NCI-H82 treated with DMSO at 0.1 percent for 48 hours (cell line): ENCODE measurements around the gene ERBB4.
"Not testable (repeated sequence)": the region's sequence is repeated elsewhere in the genome, so short reads cannot be mapped to it uniquely, and the experiment has no call there.

ENCODE experiments used
- DNase-seq: peaks from one replicate; lab custom pipeline; 2025; ENCODE audit not compliant: unreplicated experiment; lab: John Stamatoyannopoulos, UW

Gene ERBB4

DNA sequence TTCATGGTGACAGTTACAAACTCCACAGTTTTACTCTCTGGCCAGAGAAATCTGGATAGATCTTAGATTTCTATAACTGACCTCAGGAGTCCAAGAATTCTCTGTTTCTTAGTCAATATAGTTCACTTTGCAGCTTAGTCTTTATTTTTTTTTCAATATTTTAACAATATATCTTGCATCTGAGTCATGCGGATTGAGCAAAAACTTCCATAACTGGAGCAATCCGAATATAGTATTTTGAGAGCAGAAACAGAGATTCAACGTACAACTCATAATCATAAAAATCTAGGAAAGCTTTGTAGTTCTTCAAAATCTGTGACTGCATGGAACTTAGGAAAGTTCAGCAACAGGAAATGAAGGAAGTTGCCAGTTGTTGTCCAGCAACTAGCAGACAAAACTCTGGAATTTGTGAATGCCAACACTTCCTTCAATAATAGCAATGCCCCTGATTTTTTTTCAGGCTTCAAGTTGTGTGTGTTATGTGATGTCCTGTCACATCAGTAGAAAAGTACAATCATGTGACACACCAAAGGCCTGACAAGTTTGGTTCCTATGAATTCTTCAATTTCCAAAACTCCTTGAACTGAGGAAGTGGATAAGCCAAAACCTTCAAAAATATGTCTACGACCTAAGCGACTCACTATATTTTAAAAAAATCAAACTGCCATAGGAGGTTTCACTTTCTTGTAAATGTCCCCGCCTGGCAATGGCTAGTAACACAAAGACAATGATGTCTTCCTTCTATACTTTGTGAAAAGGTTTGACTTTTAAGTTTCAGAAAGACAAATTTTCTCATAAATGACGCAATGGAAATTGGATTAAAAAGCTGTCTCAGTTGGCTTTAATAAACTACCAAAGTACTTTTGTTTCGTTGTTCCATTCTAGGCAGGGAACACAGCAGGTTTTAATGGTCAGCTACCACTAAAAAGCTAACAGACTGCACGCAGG is 510.6 kb downstream of the ERBB4 start:
- no peak for DNase-seq

DNA sequence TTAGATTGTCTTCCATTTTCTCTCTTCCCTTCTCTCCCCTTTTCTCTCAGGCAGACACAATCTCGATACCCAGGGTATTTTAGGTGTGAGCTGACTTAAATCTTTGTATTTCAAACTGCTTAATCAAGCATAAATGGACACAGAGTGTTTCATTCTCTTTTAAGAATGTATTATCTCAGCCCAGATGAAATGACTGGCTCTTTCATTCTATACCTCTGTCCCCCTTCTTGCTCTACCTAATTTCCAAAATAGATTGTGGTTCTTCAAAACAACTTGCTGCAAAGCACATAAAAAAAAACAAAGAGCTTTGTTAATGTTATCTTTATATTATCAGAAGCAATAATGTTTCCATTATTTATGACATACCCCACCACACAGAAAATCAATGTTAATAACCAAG is 514.6 kb downstream of the ERBB4 start:
- no peak for DNase-seq

DNA sequence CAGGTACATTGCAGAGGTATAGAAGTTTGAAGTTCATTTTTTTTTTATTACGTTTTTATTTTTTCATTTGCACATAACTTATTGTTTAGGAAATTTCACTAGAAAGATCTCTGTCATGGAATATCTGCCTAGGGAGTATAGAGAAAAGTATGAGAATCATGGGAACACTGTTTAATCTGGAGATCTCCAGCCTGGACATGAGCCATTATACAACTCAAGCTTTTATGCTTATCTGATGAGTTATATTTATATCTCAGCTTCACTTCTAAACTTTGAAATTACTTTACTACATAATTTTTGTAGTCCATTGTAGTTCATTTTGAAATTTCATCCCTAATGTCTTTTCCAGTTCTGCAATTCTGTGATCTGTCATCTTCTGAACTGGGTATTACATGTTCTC is 515.6 kb downstream of the ERBB4 start:
- no peak for DNase-seq

DNA sequence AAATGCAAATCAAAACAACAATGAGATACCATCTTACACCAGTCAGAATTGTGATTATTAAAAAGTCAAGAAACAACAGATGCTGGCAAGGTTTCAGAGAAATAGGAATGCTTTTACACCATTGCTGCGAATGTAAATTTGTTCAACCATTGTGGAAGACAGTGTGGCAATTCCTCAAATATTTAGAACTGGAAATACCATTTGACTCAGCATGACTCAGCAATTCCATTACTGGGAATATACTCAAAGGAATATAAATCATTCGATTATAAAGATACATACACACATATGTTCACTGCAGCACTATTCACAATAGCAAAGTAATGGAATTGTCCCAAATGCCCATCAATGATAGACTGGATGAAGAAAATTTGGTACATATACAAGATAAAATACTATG is 516.7 kb downstream of the ERBB4 start:
- no peak for DNase-seq

DNA sequence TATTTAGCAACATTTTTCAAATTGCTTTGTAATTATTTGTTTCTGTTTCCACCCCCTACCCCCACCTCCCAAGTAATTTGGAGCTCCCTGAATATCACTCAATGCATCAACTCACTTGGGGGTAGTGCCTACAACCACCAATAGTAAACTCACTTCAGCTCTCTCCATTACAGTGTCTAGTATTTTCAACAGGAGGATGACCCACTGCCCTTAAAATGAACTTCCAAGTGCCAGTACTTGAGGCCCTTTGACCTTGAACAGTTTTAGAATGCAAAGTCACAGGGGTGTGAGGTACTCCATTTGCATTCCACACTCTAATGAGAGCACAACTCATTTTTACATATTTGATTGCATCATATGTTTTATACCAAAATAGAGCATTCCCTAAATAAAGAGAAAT is 523.0 kb downstream of the ERBB4 start:
- DNase-seq = no peak

DNA sequence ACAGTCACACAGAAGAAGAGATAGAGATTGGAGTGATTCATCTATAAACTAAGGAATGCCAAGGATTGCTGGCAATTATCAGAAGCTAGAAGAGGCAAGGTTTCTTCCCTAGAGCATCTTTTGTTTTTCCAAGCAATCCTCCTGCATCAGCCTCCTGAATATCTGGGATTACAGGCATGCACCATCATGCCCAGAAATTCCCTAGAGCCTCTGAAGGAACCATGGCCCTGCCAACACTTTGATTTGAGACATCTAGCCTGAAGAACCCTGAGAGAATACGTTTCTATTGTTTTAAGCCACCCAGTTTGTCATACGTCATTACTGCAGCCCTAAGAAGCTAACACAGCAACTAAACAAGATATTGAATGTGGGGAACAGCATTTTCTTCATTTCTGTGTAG is 525.0 kb downstream of the ERBB4 start:
- DNase-seq = no peak

DNA sequence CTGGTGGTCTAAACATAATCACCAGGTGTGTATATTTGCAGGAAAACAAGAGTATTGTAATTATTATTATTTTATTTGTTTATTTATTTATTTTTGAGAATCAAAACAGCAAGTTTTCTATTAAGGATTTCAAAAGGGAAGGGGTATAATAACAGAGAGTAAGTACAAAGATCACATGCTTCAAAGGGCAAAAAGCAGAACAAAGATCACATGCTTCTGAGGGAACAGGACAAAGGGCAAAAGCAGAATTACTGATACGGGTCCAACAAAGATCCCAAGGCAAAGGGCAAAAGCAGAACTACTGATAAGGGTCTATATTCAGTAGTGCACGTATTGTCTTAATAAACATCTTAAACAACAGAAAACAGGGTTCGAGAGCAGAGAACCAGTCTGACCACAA is 528.3 kb downstream of the ERBB4 start:
- DNase-seq = not testable (repeated sequence)

DNA sequence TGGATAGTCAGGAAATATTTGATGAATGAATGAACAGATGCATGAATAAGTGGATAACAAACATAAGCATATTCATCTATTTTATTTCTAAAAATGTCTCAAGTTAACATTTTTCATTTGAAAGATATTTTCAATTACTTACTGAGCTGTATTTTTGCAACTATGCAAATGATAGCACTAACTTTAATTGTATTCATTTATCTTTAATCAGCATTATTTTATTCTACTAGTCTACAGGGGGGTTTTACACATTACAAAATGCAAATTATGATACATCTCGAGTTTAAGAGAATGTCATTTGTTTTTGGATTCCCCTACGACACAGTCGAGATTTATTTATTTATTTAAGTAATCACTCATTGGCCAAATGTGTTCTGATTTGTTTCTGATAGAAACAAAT is 530.6 kb downstream of the ERBB4 start:
- DNase-seq = no peak

DNA sequence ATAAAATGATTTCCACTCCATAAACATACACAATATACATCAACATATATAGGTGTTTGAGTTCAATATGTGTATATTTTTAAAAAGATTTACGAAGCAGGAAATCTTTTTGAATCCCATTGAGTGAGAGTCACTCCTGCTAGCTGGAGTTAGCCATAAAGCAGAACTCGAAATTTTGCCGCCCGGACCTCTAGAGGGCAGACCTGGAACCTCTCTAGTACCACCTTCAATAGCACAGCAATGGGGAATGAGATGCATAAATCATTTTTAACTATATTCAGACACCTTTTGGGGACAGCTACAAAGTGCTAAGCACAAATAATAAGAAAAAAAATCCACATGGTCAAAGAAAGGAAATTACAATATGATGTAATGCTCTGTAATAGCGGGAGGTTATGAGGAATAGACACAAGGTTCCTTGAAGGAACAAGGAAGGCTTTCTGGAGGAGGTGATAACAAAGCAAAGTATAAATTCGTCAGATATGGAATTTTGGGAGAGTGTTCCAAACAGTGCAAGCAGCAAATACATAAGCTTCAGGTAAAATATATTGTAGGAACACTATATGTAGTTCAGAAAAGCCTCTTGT is 533.4 kb downstream of the ERBB4 start:
- DNase-seq = no peak

DNA sequence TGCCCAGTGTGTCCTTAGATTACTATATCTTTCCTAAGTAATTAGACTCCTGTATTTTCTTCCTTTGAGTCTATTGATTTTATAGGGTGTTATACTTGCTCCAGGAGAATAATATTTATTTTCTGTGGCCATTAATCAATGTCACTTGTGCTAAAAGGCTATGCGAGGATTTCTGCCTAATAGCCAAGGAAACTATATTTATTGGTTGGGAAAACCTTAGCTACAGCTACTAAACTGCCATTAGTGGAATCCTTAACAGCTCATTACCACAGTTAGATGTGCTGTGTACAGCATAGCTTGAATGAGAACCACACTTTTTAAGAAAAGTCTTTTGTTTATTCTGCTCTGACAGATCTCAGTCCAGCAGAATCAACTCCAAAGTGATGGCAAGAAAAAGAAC is 537.3 kb downstream of the ERBB4 start:
- no peak for DNase-seq

DNA sequence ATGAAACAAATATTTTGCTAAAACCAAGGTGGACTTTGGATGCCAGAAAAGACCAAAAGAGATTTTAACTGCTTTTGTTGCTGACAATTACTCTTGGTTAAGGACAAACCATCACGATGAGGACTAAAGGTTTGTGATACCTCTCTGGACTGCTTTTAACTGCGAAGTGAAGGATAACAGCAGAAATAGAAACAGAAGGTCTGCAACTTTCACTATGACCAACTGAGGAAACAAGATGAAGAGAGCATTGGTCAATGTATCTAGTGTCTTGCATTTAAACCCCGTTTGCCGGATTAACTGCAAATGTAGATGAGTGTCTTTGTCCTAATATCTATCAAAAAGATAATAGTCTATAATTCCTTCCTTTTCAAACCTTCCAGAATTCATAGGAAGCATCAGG is 541.7 kb downstream of the ERBB4 start:
- no peak for DNase-seq

DNA sequence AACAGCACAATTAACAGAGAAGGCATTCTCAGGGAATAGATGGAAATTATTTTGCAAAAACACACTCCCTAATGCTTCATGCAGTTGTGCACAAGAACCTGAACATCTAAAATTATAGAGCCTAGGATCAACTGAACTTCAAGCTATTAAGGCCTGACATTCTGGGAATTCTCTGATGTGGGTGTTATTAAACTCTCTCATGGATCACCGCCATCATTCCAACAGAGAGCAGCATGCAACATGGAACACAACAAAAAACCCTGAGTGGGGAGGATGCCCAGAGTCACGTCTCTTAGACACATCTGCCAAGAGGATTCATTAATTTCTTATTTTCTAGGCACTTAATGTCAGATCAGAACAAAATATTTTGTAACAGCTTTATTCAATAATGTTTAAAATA is 543.8 kb downstream of the ERBB4 start:
- DNase-seq = no peak

DNA sequence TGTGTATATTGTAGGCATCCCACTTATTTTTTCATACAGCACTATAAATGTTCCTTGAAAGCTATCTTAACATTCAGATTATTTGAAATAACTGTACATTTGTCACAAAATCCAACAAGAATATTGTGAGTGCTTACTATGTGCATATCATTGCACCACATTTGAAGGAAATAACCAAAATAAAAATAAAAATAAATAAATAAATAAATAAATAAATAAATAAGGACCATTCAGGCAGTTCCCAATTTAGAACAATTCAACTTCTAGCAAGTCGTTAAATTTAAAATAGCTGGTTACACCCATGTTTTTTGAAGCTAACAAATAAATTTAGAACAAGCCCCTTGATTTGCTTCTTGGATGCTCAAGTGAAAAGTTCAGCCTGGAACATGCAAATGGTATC is 548.3 kb downstream of the ERBB4 start:
- no peak for DNase-seq

DNA sequence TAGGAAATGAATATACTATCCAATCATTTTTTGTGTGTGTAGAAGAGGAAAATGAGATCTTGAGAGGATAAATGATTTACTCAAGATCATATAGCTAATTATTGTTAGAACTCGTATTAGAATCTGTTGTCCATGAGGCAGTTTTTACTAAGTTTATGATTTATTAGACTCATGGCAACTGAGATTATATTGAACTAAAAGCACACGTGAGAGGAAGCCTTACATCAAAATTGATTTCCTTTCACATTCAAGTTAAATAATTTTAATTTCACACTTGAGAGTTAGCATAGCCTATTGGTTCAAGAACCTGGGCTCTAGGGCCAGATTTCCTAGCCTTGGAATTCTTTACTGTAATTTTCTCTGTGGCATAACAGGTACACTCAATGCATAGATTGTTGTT is 552.3 kb downstream of the ERBB4 start:
- DNase-seq = no peak

DNA sequence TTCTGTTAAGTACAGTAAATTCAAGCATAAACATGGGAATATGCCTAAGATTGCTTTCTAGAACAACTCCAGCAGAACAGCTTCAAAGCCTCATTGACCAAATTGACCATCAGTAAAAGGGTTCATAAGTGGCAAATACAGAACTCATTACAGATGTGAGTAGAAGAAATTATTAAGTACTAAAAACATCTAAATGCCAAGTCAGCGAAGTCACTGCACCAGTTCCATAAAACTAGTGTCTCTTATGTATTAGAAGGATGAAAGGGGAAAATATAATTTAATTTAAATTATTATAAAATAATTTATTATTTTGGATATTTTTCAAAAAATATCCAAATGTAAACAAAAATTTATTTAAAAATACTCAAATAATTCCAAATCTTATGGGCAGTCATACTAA is 553.2 kb downstream of the ERBB4 start:
- DNase-seq = no peak

DNA sequence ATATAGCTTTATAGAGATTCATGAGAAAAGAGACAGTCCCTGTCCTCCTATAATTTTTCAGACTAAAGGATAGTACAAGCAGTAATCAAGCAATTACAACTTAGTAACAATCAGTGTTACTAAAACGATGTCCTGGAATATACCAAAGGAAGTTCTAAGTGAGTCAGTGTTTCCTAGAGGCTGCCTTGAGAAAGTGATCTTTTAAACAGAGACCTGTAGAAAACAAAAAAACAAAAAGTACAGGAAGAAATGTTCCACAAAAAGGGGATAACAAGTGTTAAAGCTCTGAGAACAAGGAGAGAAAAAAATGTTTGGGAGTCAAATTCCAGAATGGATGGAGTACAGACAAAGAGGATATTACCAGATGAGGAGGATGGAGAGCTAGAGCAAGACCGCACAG is 556.4 kb downstream of the ERBB4 start:
- no peak for DNase-seq

DNA sequence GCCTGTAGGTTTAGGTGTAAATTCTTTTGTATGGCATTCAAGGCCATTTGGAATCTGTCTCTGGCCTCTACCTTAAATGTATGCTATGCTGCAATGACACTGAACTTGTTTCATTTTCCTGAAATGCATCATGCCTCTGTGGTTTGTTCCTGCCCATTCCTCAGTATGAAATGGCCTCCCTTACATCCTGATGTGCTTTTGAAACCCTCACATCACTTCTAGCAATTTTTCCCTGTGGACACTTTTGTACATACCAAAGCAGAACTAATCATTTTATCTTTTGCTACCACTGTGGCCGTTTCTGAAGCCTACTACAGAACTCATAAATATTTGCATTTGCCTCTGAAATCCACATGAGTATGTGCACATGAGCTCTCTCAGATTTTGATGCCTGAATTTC is 557.2 kb downstream of the ERBB4 start:
- DNase-seq = no peak

DNA sequence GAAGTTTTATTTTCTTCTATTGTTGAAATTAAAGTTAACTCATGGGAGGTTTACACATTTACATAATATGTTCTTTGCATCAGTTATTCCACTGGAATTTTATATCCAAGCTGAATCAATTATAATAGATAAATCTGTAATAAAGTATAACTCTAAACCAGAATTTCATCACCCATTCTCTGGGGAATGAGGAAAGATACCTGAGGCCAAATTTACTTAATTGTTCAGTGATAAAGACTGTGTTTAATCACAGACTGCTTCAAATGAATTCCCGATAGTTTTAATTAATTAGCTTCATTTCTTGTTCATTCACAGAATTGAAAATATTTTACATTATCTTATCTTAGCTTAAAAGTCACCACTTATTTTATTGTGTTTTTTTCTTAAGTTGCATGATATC is 562.5 kb downstream of the ERBB4 start:
- DNase-seq = no peak

DNA sequence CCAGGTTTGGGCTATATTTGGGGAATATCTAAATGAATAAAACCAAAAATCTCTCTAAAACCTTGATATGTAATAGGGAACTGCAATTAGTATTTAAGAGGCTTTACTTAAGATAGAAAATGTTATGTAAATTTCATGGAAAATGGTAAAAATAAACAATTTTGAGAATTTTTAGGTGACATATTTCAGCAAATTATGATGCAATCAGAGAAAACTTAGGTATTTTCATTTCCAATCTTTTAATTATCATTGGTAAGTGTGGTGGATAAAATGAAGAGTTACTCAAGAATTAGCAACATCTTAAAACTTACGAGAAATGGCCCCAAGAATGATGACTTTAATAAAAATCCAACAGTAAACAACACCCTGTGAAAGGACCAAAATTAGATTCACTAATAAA is 571.4 kb downstream of the ERBB4 start:
- no peak for DNase-seq

DNA sequence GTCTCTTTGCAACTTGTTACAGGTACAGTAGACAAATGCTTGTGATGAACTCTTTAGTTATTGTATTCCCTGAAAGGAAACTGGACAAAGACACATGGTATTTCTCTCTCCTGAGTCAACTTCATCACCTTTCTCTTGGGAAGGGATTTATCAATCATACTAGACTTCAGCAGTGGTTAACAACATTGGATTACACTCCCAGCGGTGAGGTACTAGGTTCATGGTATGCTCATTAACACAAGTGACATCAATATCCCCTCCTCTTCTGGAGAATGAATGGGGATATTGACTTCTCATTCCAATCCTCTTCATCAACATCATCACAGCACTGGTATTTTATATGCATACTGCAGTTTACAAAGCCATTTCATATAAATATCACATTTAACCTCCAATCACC is 574.6 kb downstream of the ERBB4 start:
- no peak for DNase-seq

DNA sequence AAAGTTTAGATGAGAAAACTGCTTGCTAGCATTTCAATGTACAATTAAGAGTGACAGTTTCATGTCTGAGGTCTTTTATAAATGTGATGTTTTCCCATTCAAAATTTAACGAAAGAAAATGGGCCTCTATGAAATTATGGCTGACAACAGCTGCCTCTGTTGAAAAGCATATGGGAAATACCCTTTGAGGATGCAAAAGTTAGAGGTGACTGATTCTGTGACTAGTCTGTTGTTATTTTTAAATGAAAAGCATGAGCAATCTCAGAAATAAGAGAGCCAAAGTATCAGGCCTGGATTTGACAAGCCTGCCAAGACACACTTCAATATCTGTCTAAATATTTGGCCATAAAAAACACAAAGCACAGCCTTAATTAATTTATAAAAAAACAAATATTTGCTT is 580.8 kb downstream of the ERBB4 start:
- no peak for DNase-seq

DNA sequence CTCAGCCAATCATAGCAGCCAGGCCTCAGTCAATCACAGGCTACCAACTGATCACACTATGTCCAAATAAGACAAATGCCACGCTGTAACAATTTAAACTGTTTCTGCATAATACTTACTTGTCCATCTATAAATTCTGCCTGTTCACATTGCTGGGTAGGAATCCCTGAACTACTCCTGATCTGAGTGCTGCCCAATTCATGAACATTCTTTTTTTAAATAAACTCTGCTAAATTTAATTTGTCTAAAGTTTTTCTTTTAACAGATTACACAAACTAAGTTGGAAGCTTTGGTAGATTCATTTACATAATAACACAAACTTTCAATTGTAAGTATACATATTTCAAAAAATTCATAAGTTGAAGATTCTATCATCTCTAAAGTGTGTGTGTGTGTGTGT is 583.0 kb downstream of the ERBB4 start:
- DNase-seq = no peak

DNA sequence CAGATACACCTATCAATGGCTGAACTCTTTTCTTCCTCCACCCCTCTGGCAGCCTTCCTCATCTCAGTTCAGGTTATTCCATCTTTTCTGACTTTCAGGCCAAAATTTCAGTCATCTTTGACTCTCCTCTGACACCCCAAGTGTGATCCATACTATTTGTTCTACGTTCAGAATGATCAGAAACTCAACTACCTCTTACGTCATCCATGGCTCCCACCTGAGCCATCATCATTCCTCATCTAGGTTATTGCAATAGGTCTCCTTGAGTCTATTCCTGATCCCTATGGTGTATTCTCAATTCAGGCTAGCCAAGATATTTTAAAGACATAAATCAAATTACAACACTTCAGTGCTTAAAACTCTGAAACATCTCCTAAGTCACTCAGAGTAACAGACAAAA is 589.7 kb downstream of the ERBB4 start:
- DNase-seq = no peak
